ENCODE results near the gene ZNF283.

Gene ZNF283

DNA sequence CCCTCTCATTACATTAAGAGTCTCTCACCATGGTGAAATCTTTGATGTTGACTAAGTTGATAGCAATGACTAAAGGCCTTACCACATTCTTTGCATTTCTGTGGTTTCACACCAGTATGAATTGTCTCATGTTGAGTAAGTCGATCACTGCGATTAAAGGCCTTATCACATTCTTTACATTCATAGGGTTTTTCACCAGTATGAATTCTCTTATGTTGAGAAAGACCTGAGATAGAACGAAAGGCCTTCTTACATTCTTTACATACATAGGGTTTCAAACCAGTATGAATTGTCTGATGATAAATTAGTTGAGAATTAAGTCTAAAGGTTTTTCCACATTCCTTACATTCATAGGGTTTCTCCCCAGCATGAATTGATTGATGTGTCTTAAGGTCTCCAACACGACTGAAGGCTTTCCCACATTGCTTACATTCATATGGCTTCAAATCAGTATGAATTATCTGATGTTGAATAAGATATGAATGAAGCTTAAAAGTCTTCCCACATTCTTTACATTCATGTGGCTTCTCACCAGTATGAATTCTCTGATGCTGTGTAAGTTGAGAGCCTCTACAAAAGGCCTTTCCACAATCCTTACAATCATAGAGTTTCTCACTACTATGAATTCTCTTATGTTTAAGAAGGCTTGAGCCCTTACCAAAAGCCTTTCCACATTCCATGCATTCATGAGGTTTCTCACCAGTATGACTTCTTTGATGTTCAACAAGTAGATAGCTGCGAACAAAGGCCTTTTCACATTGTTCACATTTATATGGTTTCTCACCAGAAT, 45.6 kb downstream of the ZNF283 start:
- no peak for DNase-seq

- DNase-seq = no peak
These were observed 53.4 kb downstream of the ZNF283 start for GRCh38 chr19:43880483-43880882.

GRCh38 chr19:43883864-43884263, 56.7 kb downstream of the ZNF283 start, which contains the start of gene ZNF404:
ZNF404 (minus strand) TSS chr19:43883964.
- no peak for DNase-seq

DNA sequence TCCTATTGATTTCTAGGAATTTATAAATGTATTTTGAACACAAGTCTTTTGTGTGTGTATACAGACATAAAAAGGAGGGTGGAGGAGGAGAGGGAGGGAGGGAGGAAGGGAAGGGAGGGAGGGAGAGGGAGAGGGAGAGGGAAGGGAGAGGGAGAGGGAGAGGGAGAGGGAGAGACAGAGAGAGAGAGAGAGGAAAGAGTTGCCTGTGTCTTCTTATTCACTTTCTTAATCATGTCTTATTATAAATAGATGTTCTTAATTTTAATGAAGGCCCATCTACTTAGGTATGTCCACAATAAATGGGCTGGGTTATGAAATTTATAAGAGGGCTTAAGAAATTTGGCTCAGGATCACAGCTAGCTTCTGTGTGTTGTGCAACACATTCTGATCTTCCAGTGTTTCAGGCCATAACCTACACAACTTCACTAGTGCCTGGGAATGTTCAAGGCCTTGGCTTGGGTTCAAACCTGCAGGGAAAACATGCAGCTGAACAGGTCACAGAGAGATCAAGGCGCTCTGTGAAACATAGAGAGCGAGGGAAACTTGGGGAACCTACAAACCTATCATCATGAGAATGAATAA, 68.7 kb downstream of the ZNF283 start:
- DNase-seq = no peak
